Prostate gland (tissue), 2 donors: Measurements from ENCODE around the gene SCGB1D1.

Source experiments
- POLR2A ChIP-seq: fragments of 450-650 bp; IDR thresholded peaks from one replicate; pipeline ENCODE4 v1.6.1; 2016; ENCODE audit warnings: antibody characterized with exemption, mild to moderate bottlenecking
- POLR2AphosphoS5 ChIP-seq: sonication (generic); formaldehyde crosslinking; IDR thresholded peaks from one replicate; pipeline ENCODE4 v1.6.1; 2017; ENCODE audit warnings: antibody characterized with exemption
- TF ChIP-seq, protein P1 (sequence below), 4 experiments: fragments of 200-600 bp in 2 of 4; fragments of 450-650 bp in 2 of 4; sonication (generic) in 2 of 4; IDR thresholded peaks; 1 replicate in 3 of 4; 2 replicates in 1 of 4; pipeline ENCODE4 v1.5.1; 2016 to 2019; ENCODE audit warnings: antibody characterized with exemption in 4 of 4, mild to moderate bottlenecking in 2 of 4, moderate library complexity in 2 of 4

DNA sequence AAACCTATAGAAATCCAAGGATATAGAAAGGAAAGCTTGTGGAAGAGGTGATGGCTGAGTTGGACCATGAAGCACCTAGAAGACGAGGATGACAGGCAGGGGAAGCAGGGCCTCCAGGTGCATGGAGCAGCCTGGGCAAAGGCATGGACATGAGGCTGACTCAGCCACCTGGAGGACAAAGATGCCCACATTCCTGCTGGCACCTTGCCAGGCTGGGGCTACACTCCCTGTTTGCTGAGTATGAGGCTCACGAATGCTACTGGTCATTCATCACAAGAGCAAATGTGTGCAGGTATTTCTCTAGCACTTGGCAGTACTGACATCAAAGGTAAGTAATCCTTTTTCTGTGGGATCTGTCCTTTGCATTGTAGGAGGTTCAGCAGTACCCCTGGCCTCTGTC is 11.4 kb downstream of the SCGB1D1 start:
- TF ChIP-seq, protein P1, sequence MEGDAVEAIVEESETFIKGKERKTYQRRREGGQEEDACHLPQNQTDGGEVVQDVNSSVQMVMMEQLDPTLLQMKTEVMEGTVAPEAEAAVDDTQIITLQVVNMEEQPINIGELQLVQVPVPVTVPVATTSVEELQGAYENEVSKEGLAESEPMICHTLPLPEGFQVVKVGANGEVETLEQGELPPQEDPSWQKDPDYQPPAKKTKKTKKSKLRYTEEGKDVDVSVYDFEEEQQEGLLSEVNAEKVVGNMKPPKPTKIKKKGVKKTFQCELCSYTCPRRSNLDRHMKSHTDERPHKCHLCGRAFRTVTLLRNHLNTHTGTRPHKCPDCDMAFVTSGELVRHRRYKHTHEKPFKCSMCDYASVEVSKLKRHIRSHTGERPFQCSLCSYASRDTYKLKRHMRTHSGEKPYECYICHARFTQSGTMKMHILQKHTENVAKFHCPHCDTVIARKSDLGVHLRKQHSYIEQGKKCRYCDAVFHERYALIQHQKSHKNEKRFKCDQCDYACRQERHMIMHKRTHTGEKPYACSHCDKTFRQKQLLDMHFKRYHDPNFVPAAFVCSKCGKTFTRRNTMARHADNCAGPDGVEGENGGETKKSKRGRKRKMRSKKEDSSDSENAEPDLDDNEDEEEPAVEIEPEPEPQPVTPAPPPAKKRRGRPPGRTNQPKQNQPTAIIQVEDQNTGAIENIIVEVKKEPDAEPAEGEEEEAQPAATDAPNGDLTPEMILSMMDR (IDR thresholded peaks at IDR 0.05) = no peak
- no peak for TF ChIP-seq POLR2AphosphoS5
- TF ChIP-seq POLR2A = no peak
